Measurements from ENCODE around the gene FGFR4.
A peak's percentile ranks its signal among the peaks of the same experiment; 100 is the strongest.

Gene FGFR4

GRCh38 chr5:177103523-177104253 is 17.0 kb downstream of the FGFR4 start:
- no peak for DNase-seq

GRCh38 chr5:177105691-177106476 is 19.2 kb downstream of the FGFR4 start:
- no peak for DNase-seq

DNA sequence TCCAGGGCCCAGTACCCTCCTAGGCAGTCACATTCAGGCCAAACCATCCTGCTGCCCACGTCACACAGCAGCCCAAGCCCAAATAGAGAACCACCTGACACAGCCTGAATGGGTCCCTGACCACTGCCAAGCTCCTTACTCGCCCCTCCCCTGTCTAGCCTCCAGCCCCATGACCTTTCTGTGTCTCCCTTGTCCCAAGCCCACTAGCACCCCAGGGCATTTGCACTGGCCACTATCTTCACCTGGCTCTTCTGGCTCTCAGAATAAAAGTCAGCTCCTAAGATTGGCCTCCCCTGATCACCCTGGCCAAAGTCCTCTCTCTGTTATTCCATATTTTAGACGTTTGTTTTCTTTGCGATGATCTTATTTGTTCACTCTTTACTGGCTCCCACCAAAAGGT is 20.4 kb downstream of the FGFR4 start:
- DNase-seq: no peak

- no peak for DNase-seq
Measured at GRCh38 chr5:177109810-177110209, 23.1 kb downstream of the FGFR4 start.

DNA sequence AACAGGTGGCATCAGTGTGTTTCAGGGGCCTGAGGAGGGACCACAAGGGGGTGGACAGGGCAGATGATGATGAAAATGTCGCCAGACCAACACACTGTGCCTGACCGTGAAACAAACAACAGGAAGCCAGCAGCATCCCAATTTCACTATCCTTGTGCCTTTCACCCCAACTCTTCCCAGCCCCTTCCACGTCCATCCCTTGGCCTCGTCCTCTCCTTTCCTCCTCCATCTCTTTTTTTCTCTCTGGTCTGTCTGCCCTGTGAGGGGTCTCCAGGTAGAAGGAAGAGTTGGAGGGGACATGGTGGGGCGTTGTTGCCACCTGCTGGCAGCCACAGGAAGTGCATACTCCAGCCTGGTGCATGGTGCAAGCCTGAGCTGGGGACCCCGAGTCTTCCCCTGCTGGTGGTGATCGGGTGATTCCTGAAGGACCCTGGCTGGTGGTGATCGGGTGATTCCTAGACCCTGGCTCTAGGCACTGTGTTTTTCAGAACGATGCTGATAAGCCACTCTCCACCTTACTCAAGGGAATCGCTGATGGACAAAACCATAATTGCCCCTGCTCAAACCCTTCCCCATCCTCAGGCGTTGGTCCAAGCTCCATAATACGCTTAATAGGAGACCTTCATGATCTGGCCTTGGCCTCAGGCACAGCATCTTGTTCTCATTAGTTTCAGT is 25.1 kb downstream of the FGFR4 start:
- DNase-seq: peak; percentile 71

GRCh38 chr5:177112589-177113220 is 26.0 kb downstream of the FGFR4 start:
- DNase-seq: no peak

DNA sequence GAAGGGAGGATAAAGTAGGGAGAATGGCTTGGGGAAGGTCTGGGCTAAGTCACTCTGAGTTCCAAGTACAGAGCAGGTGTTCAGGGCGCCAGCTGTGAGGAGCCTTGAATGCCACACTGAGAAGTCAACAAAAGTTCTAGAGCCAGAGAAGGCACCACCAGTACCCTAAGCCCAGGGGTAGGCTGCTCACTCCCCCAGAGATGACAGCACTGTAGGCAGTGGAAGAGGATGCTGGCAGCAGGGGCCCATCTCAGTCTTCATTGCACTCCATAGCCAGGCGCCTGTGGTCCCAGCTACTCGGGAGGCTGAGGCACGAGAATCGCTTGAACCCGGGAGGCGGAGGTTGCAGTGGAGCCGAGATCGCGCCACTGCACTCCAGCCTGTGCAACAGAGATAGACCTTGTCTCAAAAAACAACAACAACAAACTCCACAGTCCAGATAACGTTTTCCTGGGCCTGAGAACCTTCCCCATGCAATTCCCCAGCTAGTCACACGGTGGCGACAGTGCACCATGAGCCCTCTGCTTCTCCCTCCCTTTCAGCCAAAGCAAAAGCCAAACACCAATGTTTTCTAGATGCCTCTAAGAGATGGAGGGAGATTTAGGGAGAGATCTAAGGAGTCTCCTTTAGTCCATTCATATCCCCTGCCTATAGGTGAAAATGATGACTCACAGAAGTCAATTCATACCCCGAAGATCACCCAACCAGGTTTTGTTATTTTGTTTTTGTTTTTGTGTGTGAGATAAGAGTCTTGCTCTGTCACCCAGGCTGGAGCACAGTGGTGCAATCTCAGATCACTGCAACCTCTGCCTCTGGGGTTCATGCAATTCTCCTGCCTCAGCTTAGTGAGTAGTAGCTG is 27.1 kb downstream of the FGFR4 start:
- DNase-seq: peak; percentile 84

GRCh38 chr5:177116631-177117373 is 30.1 kb downstream of the FGFR4 start:
- peak; percentile 93 for DNase-seq

DNA sequence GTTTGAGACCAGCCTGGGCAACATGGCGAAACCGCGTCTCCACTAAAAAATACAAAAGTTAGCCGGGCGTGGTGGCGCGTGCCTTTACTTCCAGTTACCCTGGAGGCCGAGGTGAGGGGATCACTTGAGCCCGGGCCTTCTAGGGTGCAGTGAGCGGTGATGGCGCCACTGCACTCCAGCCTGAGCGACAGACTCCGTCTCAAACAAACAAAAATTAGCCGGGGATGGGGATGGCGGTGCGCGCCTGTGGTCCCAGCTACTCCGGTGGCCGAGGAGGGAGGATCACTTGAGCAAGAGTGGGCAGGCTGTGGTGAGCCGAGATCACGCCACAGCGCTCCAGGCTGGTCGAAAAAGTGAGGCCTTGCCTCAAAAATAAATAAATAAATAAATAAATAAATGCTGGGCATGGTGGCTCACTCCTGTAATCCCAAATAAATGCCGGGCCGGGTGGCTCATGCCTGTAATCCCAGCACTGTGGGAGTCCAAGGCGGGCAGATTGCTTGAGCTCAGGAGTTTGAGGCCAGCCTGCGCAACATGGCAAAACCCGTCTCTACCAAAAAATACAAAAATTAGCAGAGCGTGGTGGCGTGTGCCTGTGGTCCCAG is 30.8 kb downstream of the FGFR4 start:
- no peak for DNase-seq

DNA sequence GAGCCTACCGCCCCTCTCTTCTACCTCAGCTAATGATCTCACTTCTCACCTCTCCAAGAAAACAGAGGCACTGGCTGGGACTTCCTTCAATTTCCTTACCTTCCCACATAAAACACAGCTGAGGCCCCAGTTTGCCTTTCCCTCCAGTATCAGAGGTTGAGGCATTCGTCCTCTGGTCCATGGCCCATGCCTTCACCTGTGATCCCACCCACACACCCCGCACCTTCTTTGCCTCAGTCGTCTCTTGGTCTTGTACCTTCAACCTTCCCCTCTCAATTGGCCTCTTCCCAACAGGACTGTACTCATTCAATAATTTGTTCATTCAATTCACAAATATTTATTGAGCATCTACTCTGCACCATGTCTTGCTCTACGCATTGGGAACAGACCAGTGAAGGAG is 35.9 kb downstream of the FGFR4 start:
- no peak for DNase-seq

- DNase-seq: no peak
Measured at GRCh38 chr5:177123789-177124485, 37.2 kb downstream of the FGFR4 start.

- no peak for DNase-seq
Measured at GRCh38 chr5:177124486-177124991, 37.8 kb downstream of the FGFR4 start.

GRCh38 chr5:177126771-177127170 is 40.1 kb downstream of the FGFR4 start:
- no peak for DNase-seq

DNA sequence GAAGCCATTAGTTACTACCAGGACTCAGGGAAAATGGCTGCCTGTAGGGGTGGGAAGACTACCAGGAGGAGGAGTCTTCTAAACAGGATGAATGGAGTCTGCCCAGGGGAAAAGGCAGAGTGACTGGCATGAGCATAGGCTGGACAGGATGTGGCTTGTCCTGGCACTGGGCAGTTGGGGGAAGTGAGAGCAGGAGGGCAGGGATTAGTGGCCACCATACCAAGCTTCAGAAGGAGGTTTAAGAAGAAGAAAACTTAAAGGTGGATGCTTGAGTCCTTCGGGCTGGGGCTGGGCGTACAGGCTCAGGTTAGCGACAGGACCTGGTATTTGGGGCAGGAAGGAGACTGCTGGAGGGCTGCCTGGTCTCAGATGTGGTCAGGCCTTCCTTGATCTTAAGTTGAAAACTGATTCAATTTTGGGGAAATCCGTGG is 41.9 kb downstream of the FGFR4 start:
- no peak for DNase-seq

DNA sequence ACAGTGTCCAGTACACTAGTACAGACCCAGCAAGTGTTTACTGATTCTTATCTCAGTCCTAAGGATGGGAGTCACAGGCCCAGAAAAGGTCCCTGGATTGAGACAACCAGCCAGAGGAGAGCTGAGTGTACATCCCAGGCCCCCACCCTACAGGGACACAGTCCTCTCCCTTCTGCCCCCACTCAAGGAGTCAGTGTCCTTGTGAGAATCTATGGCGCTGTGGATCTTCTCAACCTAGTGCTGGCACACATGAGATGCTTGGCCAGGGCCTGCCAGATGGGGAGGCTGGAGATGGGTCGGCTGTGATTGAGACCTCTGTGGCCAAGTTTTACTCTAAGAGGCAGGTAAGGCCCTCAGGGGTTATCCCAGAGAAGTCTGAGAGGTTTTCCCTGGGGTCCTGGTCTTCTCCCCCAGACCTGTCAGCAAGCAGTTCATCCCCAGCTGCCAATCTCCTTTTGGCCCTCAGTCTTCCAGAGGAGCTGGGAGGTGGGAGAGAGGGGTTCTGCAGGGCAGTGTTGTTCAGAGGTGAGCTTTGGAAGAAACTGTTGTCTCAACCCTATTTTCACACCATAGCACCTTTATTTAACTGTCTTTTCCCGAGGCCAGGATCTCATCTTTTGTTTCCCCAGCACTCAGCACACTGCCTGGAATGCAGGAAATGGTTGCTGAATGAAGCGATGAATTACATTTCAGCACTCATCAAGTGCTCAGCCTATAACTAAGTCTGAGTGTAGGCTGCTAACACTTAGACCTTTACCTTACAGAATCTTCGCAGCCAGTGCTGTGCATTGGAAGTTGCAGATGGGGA is 43.7 kb downstream of the FGFR4 start:
- DNase-seq: no peak

DNA sequence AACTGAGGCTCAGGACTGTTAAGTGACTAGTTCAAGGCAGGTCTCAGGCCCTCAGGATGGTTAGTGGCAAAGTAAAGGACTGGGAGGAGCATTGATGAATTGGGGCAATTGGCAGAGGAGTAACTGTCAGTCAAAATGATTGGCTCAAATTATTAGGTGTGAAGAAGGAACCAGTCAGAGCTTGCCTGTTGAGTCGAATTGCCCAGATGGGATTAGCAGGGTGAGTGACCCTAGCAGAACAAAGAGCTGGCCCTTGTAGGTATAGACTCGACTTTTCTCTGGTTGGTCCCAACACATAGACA is 44.3 kb downstream of the FGFR4 start:
- no peak for DNase-seq

DNA sequence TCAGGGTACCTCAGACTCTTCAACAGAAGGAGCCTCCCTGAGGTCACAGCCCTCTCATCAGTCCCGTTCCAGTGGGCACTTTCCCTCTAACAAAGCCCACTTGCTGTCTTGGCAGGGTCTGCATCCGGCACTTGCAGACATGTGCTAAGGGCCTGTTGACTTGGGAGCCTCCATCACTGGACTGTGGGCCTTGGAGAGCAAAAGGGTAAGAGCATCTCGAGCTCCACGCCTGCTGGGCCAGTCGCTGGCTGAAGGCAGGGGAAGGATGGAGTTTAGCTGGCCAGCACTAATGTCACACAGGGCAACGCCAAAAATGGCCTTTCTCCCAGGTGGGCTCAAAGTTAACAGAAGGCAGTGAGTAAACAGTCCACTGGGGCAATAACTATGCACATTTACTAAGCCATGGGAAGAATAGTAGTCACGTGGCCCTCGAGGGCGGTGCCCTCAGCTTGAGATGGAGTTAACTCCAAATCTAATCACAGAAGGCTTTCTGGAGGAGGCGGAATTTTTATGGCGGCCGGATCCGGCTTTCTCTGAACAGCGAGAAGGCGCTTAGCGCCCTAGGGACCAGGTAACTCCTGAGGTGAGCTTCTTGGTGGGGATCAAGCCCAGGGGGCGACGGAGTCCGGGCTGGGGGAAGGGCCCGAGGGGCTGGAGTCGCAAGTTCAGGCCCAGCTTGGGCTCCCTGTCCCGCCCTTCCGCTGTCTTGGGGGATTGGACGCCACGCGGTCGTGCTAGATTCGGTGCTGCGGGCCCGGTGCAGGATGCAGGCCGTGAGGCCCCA is 44.8 kb downstream of the FGFR4 start:
- no peak for DNase-seq

Measured in activated CD4-positive, alpha-beta T cell treated with anti-CD3 and anti-CD28 coated beads, Interleukin-10, Interleukin-2, amounts not matched to agents 100 ng/mL and 50 ng/mL, durations not matched to agents 16 hours and 8 hours (primary cell).